HG03159 (cell line): ENCODE results near the gene ADAMTSL2.

ENCODE experiments used
- ATAC-seq: cut with Tn5 transposase; IDR thresholded peaks from one replicate; pipeline ENCODE4 v1.9.1; 2021; ENCODE audit warnings: mild to moderate bottlenecking, moderate library complexity; ENCODE audit not compliant: unreplicated experiment

ADAMTSL2 gene

DNA sequence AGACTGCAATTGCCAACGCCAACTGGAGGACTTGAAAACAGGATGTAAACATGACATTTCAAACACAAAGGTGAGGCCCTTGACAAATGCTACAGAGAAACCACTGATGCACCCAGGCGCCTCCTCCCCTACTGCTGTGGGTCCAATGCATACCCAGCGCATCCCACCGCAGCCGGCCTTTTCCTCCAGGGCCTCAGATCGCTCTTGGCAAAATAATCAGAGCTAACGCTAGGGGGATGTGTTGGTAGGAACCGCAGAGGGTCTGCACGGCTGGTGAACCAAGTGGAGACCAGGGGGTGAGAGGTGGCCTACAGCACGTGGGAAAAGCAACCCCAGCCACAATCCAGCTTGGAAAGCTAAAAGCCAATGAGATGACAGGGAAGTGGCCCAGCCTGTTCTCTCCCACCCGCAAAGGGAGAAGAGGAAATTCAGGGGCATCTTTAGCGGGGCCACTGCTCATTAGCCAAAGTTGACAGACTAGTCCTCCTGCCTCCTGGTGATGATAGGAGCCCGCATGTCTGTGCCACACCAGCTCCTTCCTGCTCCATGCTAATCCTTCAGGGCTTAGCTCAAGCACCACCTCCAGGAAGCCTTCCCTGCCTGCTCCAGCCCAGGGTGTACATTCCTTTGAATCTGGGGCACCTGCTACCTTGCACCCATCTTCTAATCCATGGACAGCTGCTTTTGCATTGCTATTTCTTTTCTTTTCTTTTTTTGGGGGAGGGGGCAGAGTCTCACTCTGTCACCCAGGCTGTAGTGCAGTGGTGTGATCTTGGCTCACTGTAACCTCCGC is 68.8 kb downstream of the ADAMTSL2 start:
- ATAC-seq, result no peak

DNA sequence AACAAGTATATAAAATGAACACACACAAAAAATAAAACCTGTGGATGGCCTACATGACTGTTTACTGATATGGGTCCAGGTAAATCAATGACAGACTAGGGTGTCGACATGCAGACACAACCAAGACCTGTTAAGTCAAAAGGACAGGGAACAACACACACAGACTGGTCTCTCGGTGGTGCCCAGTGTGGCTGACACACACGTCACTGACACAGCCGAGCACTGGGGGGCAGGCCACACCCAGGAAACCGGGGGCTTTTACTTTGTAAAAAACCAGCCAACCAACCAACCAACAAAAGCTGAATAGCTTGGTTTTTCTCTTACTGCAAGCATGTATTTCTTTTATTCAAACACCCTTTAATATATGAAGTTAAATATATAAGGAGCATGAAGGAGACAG is 69.7 kb downstream of the ADAMTSL2 start:
- ATAC-seq, result no peak

- no peak for ATAC-seq
Measured at GRCh38 chr9:133604856-133605255, 70.4 kb downstream of the ADAMTSL2 start.

- no peak for ATAC-seq
Measured at GRCh38 chr9:133605446-133605845, 70.9 kb downstream of the ADAMTSL2 start.

GRCh38 chr9:133605856-133606707 is 71.6 kb downstream of the ADAMTSL2 start:
- no peak for ATAC-seq

DNA sequence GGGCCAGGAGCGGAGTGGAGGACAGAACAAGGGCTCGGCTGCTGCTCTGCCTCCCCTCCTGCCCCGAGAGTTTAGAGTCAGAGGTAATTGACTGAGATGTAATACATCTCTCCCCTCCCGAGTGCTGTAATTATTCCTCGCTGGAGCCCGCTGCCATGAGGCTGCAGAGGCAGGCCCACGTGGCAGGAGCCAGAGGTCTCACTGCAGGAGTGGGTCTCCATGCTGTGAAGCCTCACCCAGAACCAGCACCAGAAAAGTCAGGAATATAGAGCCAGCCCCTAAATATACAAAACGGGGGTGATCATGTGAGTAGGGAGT is 72.2 kb downstream of the ADAMTSL2 start:
- ATAC-seq, result no peak

DNA sequence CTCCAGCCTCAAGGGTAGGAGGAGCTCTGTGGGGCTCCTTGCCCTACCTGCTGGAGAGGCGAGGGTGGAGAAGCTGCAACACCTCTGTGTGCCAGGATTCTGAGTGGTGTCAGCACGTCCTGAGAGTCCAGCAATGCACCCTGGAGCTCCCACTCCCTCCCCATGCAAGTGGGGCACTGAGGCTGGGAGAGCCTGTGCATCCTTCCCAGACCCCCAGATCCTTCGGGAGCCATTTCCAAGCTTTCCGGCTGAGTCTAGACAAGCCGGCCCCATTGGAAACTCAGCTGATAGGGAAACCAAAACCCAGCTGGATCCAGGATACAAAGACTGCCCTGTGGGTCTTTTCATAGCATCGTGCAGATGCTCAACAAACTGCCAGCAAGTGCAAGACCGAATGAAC is 72.9 kb downstream of the ADAMTSL2 start:
- ATAC-seq, result no peak

DNA sequence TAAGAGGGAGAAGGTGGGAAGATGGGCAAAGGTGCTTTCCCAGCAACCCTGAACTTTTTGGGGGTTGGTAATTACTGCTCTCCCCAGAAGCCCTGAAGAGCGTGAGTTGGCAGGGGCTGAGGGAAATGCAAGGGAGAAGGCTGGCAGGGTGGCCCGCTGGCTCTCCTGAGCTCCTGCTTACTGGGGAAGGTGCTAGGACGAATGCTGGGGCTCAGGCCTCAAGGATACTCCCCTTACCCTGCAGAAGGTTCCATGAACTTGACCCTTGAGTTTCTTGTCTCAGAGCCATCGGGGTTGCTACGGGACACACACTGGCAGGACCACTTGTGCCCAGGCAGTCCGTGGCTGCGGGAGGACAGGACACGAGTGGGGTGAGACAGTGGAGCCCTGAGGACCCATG is 73.5 kb downstream of the ADAMTSL2 start:
- ATAC-seq, result no peak

DNA sequence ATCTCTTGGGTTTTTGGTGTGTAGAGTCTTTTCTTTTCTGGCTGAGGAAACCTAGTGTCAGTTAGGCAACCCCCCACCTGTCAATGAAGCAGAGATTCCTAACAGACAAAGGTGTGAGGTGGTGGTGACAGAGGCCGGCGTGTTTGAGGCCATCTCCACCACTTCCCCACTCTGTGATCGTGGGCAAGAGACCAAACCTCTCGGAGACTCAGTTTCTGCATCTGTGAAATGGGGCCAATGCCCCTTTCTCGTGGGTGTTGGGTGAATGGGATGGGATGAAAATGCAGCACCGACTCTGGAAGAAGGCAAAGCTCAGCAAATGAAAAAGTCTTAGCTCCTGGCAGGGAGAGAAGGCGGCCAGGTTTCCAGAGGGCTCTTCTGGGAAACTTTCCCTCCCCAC is 73.9 kb downstream of the ADAMTSL2 start:
- no peak for ATAC-seq

GRCh38 chr9:133608889-133609288 is 74.4 kb downstream of the ADAMTSL2 start:
- no peak for ATAC-seq

GRCh38 chr9:133609311-133610098 is 75.0 kb downstream of the ADAMTSL2 start, which contains the start of gene FAM163B:
Gene FAM163B (minus strand): TSS chr9:133609389. CDS start chr9:133580223, 29,166 bp downstream.
- ATAC-seq, result no peak

DNA sequence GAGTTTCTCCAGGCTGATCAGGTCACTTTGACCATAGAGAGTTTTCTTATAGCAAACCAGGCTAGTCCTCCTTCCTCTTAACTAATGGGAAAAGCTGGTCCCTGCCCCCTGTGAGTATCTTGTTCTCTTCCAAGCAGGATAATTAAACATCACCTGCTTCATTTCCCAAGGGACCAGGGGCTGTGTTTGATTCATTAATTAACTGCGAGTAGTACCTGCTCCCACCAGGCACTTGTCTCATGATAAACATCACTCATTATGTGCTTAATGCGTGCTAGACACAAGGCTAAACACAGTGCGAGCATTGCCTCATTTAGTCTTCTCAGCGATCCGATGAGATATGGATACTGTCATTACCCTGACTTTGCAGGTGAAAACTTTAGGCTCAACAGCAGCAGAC is 76.3 kb downstream of the ADAMTSL2 start:
- no peak for ATAC-seq

DNA sequence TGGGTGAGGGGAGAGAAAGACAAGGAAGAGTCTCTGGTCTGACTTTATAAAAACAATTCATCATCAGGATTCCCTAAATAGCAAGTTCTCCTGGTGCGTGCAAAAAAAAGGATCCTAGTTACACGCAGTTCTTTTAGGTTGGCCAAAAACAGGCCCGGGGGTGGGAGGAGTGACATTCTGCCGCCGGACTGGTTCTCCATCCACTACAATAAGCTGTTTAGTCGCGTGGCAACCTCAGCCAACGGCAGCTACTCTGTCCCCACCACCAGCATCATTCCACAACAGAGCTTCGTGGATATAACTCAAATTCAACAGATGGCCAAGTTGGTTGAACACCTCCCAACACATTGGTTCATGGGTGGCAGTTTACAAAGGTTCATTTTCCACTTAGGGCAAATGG is 77.5 kb downstream of the ADAMTSL2 start:
- ATAC-seq, result no peak

- no peak for ATAC-seq
Measured at GRCh38 chr9:133612816-133613215, 78.3 kb downstream of the ADAMTSL2 start.

- ATAC-seq, result no peak
Measured at GRCh38 chr9:133613432-133613831, 78.9 kb downstream of the ADAMTSL2 start.

GRCh38 chr9:133614056-133614455 is 79.6 kb downstream of the ADAMTSL2 start:
- no peak for ATAC-seq

DNA sequence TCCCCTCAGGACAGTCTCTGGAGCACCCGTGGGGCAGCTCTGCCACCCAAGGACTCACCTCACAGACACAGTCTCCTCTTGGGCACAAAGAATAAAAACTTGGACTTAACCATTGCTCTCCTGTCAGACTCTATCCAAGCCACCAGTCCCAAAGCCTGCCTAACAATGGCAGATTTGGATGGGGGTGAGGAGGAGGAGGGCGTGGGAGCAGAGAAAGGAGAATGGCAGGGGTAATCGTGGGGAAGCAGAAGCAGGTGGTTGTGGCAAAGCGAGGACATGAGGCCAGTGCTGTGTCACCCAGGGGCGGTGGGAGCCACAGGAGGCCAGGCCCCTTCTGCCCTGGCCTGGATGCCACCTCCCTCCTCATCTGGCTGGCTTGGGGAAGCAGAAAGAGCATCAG is 80.2 kb downstream of the ADAMTSL2 start:
- ATAC-seq, result no peak

GRCh38 chr9:133615186-133615585 is 80.7 kb downstream of the ADAMTSL2 start:
- no peak for ATAC-seq

DNA sequence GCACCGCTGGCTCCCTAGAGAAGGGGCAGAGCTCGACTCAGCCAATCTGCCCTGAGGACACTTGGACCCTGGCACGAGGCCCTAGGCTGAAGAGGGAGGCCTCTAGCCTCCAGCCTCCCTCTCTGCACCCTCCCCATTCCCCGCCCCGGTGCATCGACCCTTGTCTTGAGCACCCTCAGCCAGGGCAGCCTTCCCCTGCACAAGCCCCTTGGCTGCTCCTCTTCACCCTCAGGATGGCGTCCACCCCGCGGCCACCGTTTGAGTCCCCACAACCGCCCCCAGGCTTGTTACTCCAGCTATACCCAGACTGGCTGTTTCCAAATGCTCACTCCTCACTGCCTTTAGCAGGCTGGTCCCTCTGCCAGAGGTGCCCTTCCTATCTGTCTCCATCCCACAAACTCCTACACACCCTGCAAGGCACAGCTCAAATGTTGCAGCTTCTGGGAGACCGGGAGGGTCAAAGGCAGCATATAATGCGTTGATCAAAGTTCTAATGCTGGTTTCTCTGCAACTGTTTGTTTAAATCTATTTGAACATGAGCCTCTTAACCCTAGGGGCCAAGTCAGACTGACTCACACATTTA is 81.2 kb downstream of the ADAMTSL2 start:
- no peak for ATAC-seq

DNA sequence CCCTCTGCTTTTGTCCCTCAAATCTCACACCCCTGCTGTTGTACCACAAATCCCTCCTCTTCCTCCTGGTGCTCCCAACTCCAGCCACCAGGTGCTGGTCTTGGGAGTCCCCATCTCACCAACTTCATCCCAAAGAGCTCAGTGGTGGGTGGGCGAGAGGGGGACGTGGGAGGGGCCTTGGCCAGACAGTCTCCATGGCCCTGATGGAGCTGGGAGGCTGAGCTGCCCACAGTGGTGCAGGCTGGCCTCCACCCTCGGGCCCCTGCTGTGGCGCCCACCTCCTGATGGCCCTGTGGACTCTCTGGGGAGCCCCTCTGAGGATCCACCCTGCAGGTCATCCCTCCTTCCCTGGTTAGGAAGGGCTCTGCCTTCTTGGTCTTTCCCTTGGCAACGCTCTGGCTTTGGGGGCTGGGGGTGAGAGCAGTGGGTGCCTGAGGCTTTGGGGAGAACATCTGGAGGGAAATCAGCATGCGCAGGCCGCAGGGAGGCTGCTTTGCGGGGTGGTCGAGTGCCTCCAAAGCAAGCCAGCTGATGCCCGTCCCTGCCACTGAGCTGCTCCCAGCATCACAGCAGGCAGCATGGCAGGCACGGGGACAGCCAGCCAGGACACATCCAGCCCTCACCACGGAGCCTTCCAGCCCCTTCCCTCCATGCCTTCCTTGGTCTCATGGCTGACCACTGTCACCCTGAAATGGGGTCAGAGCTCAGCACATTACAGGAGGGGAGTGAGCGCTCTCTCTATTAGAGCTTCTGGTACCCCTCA is 82.3 kb downstream of the ADAMTSL2 start:
- ATAC-seq, result no peak
